Astrocyte of the spinal cord (primary cell): Measurements from ENCODE around the gene MAMSTR.
A peak's percentile ranks its signal among the peaks of the same experiment; 100 is the strongest.

ENCODE experiments used
- DNase-seq: peaks from one replicate; pipeline ENCODE4 v3.0.0; 2011; ENCODE audit warnings: low read depth, low spot score
- H3K4me3 ChIP-seq: 2 replicates; pipeline ENCODE4 v1.5.1; 2011; ENCODE audit warnings: low read depth, mild to moderate bottlenecking, low read length, moderate library complexity
- in situ Hi-C: cut with HindIII; loops from 2 replicates; pipeline ENCODE4 v1.10.0; 2017; ENCODE audit warnings: low sequenced_read_pairs
- TF ChIP-seq, protein P1 (sequence below): IDR thresholded peaks from 2 replicates; pipeline ENCODE4 v1.5.1; 2012; ENCODE audit warnings: low read depth, mild to moderate bottlenecking, low read length, inconsistent platforms

MAMSTR gene

GRCh38 chr19:48756686-48757085 is 37.2 kb upstream of the MAMSTR start:
- in situ Hi-C loops = no loop called here
- no peak overlapping the region for H3K4me3 ChIP-seq
- DNase-seq = no peak
- TF ChIP-seq, protein P1, sequence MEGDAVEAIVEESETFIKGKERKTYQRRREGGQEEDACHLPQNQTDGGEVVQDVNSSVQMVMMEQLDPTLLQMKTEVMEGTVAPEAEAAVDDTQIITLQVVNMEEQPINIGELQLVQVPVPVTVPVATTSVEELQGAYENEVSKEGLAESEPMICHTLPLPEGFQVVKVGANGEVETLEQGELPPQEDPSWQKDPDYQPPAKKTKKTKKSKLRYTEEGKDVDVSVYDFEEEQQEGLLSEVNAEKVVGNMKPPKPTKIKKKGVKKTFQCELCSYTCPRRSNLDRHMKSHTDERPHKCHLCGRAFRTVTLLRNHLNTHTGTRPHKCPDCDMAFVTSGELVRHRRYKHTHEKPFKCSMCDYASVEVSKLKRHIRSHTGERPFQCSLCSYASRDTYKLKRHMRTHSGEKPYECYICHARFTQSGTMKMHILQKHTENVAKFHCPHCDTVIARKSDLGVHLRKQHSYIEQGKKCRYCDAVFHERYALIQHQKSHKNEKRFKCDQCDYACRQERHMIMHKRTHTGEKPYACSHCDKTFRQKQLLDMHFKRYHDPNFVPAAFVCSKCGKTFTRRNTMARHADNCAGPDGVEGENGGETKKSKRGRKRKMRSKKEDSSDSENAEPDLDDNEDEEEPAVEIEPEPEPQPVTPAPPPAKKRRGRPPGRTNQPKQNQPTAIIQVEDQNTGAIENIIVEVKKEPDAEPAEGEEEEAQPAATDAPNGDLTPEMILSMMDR = no peak

DNA sequence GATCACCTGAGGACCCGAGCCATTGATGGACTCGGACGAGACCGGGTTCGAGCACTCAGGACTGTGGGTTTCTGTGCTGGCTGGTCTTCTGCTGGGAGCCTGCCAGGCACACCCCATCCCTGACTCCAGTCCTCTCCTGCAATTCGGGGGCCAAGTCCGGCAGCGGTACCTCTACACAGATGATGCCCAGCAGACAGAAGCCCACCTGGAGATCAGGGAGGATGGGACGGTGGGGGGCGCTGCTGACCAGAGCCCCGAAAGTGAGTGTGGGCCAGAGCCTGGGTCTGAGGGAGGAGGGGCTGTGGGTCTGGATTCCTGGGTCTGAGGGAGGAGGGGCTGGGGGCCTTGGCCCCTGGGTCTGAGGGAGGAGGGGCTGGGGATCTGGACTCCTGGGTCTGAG is 36.7 kb upstream of the MAMSTR start:
- in situ Hi-C loops = no loop called here
- no peak for DNase-seq
- TF ChIP-seq, protein P1 = no peak
- no peak overlapping the region for H3K4me3 ChIP-seq

DNA sequence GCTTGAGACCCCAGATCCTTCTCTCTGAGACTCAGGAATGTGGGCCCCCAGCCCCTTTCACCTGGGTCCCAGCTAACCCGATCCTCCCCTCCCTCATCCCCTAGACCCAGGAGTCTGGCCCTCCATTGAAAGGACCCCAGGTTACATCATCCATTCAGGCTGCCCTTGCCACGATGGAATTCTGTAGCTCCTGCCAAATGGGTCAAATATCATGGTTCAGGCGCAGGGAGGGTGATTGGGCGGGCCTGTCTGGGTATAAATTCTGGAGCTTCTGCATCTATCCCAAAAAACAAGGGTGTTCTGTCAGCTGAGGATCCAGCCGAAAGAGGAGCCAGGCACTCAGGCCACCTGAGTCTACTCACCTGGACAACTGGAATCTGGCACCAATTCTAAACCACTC is 36.3 kb upstream of the MAMSTR start:
- H3K4me3 ChIP-seq = no peak overlapping the region
- TF ChIP-seq, protein P1 = no peak
- in situ Hi-C loops = no loop called here
- DNase-seq = no peak

DNA sequence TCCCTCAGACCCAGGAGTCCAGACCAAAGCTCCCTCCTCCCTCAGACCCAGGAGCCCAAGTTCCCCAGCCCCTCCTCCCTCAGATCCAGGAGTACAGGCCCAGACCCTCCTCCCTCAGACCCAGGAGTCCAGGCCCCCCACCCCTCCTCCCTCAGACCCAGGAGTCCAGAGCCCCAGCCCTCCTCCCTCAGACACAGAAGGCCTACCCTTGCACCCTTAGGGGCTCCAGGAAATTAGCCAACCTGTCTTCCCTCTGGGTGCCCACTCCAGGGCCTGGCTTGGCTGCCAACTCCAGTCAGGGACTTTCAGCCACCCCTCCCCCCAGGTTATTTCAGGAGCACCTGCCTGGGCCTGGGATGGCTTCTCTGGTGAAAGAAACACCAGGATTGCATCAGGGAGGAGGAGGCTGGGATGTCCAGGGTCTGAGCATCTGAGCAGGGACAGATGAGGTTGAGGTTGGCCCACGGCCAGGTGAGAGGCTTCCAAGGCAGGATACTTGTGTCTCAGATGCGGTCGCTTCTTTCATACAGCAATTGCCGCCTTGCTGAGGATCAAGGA is 35.6 kb upstream of the MAMSTR start, which contains the start of gene FGF21:
FGF21 (plus strand) TSS at position 441 of the 558 bp plus-strand sequence. CDS start 713 bp downstream, outside the sequence.
- TF ChIP-seq, protein P1 = no peak
- H3K4me3 ChIP-seq = no peak within 1 kb of the TSS
- in situ Hi-C loops = no loop called here
- DNase-seq = no peak

GRCh38 chr19:48752496-48753365 is 33.2 kb upstream of the MAMSTR start, which contains the start of gene FUT1:
FUT1 (minus strand) TSS chr19:48752641; CDS start chr19:48751281, 1,360 bp downstream.
- DNase-seq = no peak
- peak within 1 kb of the TSS; percentile 14 for H3K4me3 ChIP-seq
- in situ Hi-C loops = no loop called here
- TF ChIP-seq, protein P1 = no peak

DNA sequence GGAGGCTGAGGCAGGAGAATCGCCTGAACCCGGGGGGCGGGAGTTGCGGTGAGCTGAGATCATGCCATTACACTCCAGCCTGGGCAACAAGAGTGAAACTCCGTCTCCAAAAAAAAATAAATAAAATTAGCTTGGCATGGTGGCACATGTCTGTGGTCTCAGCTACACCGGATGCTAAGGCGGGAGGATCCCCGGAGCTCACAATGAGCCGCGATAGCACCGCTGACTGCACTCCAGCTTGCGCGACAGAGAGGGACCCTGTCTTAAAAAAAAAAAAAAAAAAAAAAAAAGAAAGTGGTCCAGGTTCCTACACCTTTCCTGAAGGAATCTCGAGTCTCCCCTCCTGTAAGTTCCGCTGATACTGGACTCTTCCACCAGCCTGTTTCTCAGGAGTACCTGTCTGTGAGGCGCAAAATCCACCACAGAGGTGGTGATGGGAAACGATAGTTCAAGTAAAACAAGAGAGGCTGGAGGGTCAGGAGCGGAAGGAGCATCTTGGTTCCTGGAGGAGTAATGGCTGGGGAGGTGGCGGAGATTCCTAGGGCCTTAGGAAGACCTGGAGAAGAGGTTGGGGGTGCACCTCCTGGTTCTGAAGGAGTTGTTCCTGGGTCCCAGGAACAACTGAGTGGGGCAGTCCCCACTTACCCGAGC is 32.4 kb upstream of the MAMSTR start:
- DNase-seq = no peak
- peak overlapping the region; percentile 14 for H3K4me3 ChIP-seq
- TF ChIP-seq, protein P1 = no peak
- in situ Hi-C loops = no loop called here
